BLaER1 treated with 17β-estradiol and CSF1 and Interleukin-3, amounts not matched to agents 10 nM and 100 nM (cell line): Measurements from ENCODE around the gene ADAM30.

Experiments used
- H3K27ac ChIP-seq, 11 experiments: shearing (Covaris generic); formaldehyde crosslinking; 2 replicates each; pipeline ENCODE4 v1.8.1; 2022
- H3K27me3 ChIP-seq, 11 experiments: shearing (Covaris generic); formaldehyde crosslinking; 2 replicates each; pipeline ENCODE4 v1.8.1; 2022
- H3K36me3 ChIP-seq, 11 experiments: shearing (Covaris generic); formaldehyde crosslinking; 2 replicates each; pipeline ENCODE4 v1.8.1; 2022
- H3K4me1 ChIP-seq, 10 experiments: shearing (Covaris generic); formaldehyde crosslinking; 2 replicates each; pipeline ENCODE4 v1.8.1; 2022
- H3K4me2 ChIP-seq, 11 experiments: shearing (Covaris generic); formaldehyde crosslinking; 2 replicates each; pipeline ENCODE4 v1.8.1; 2022
- H3K4me3 ChIP-seq, 10 experiments: shearing (Covaris generic); formaldehyde crosslinking; 2 replicates each; pipeline ENCODE4 v1.8.1; 2022
- H3K9ac ChIP-seq, 11 experiments: shearing (Covaris generic); formaldehyde crosslinking; 2 replicates each; pipeline ENCODE4 v1.8.1; 2022
- H3K9me3 ChIP-seq, 11 experiments: shearing (Covaris generic); formaldehyde crosslinking; replicated peaks in 1 of 11; 2 replicates each; pipeline ENCODE4 v1.8.1; 2022
- H4K20me1 ChIP-seq, 11 experiments: shearing (Covaris generic); formaldehyde crosslinking; 2 replicates each; pipeline ENCODE4 v1.8.1; 2022
- Cebpa-rat ChIP-seq, 11 experiments: shearing (Covaris generic); IDR thresholded peaks; 2 replicates each; pipeline ENCODE4 v1.8.1; 2022

The ADAM30 gene

GRCh38 chr1:119896303-119896702 lies at the start of gene ADAM30:
TSS of gene ADAM30 (minus strand) at chr1:119896515. CDS start at chr1:119896336, 179 bp downstream.
- Histone ChIP-seq H4K20me1 (no peaks in the 10 kb centered on the region), H3K9me3 (no peaks in the 10 kb centered on the region), H3K4me3 (no peak within 1 kb of the TSS), H3K27ac (no peak within 1 kb of the TSS), H3K9ac (no peak within 1 kb of the TSS), H3K4me1 (no peaks in the 10 kb centered on the region), H3K4me2 (no peak within 1 kb of the TSS), H3K36me3 (no peaks in the 10 kb centered on the region), H3K27me3 (no peaks in the 10 kb centered on the region)
- TF ChIP-seq Cebpa-rat (IDR thresholded peaks at IDR 0.05): no peak

DNA sequence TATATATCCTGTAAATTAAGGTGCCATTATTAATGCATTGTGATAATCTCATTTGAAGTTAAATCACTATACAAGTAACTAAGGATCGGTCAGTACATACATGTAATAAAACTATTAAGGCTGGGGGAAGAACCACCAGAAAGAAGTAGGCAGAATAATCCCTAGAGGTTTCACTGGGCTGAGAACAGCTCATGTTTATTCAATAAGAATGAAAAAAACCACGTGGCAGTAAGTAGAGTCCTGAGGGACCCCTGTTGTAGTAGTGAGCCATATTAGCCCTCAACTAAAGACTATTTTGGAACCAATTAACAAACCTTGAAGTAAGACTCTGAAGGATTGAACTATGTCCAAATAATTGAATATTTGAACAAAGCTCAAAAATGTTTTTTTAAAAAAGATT lies 46.9 kb upstream of the ADAM30 start:
- Histone ChIP-seq H3K4me2 (no peak overlapping the region), H3K4me3 (no peak overlapping the region), H3K27me3 (no peaks in the 10 kb centered on the region), H3K36me3 (peaks cover 37 to 99% (median 62%) of the 10 kb centered on the region in 11 experiments), H3K4me1 (peaks cover 0 to 6% (median 0%) of the 10 kb centered on the region in 10 experiments; a peak in 1 of 20 replicates), H3K27ac (no peak overlapping the region), H3K9me3 (peaks cover 0 to 6% (median 0%) of the 10 kb centered on the region in 11 experiments; a peak in 3 of 22 replicates), H4K20me1 (peaks cover 0 to 89% (median 0%) of the 10 kb centered on the region in 11 experiments; a peak in 7 of 22 replicates), H3K9ac (no peak overlapping the region)
- no peak for TF ChIP-seq Cebpa-rat (IDR thresholded peaks at IDR 0.05)

- H3K4me1 ChIP-seq: peaks cover 0 to 6% (median 0%) of the 10 kb centered on the region in 10 experiments; a peak in 1 of 20 replicates
- H4K20me1 ChIP-seq: peaks cover 0 to 77% (median 0%) of the 10 kb centered on the region in 11 experiments; a peak in 4 of 22 replicates
- H3K4me3 ChIP-seq: no peak overlapping the region
- H3K27me3 ChIP-seq: no peaks in the 10 kb centered on the region
- H3K9ac ChIP-seq: no peak overlapping the region
- peaks cover 0 to 6% (median 0%) of the 10 kb centered on the region in 11 experiments; a peak in 3 of 22 replicates for H3K9me3 ChIP-seq
- H3K27ac ChIP-seq: no peak overlapping the region
- no peak overlapping the region for H3K4me2 ChIP-seq
- H3K36me3 ChIP-seq: peaks cover 50 to 99% (median 69%) of the 10 kb centered on the region in 11 experiments
- no peak for TF ChIP-seq Cebpa-rat (IDR thresholded peaks at IDR 0.05)
These were observed 45.1 kb upstream of the ADAM30 start for GRCh38 chr1:119941392-119941791.

GRCh38 chr1:119940697-119941096 lies 44.4 kb upstream of the ADAM30 start:
- Histone ChIP-seq H3K27ac (no peak overlapping the region), H3K4me3 (no peak overlapping the region), H3K9ac (no peak overlapping the region), H3K4me1 (peaks cover 0 to 6% (median 0%) of the 10 kb centered on the region in 10 experiments; a peak in 1 of 20 replicates), H3K4me2 (no peak overlapping the region), H3K36me3 (peaks cover 57 to 99% (median 76%) of the 10 kb centered on the region in 11 experiments), H3K27me3 (no peaks in the 10 kb centered on the region), H3K9me3 (peaks cover 0 to 6% (median 0%) of the 10 kb centered on the region in 11 experiments; a peak in 3 of 22 replicates), H4K20me1 (peaks cover 0 to 73% (median 0%) of the 10 kb centered on the region in 11 experiments; a peak in 5 of 22 replicates)
- no peak for TF ChIP-seq Cebpa-rat (IDR thresholded peaks at IDR 0.05)

GRCh38 chr1:119937198-119937597 lies 40.9 kb upstream of the ADAM30 start:
- Histone ChIP-seq H3K4me3 (no peak overlapping the region), H3K36me3 (peaks cover 85 to 100% (median 99%) of the 10 kb centered on the region in 11 experiments), H4K20me1 (peaks cover 0 to 57% (median 0%) of the 10 kb centered on the region in 11 experiments; a peak in 5 of 22 replicates), H3K27me3 (no peaks in the 10 kb centered on the region), H3K27ac (no peak overlapping the region), H3K4me1 (no peaks in the 10 kb centered on the region), H3K9ac (no peak overlapping the region), H3K9me3 (peaks cover 8 to 30% (median 13%) of the 10 kb centered on the region in 11 experiments; a peak in 18 of 22 replicates), H3K4me2 (no peak overlapping the region)
- TF ChIP-seq Cebpa-rat (IDR thresholded peaks at IDR 0.05): no peak

DNA sequence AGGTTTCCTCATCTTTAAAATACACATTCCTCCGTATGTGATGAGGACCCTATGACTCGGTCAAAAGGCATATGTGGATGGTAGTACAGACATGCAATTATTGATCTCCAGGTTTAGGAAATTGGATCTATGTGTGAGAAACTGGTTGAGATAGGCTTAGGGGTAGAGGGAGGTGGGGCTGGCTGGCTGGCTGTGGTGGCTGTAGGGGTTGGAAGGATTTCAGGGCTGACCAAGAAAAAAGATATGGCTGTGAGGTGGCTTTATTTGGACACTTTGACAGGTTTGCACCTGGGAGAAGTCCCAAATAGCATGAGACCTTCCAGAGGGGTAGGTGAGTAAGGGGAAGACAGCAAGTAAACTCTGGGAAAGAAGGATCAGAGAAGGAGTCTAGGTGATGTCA lies 39.6 kb upstream of the ADAM30 start:
- Histone ChIP-seq H3K36me3 (peaks cover 79 to 95% (median 88%) of the 10 kb centered on the region in 11 experiments), H3K27ac (no peak overlapping the region), H4K20me1 (peaks cover 0 to 52% (median 0%) of the 10 kb centered on the region in 11 experiments; a peak in 4 of 22 replicates), H3K27me3 (no peaks in the 10 kb centered on the region), H3K4me1 (no peaks in the 10 kb centered on the region), H3K9me3 (peaks cover 8 to 30% (median 13%) of the 10 kb centered on the region in 11 experiments; a peak in 18 of 22 replicates), H3K4me3 (no peak overlapping the region), H3K4me2 (no peak overlapping the region), H3K9ac (no peak overlapping the region)
- TF ChIP-seq Cebpa-rat (IDR thresholded peaks at IDR 0.05): no peak

GRCh38 chr1:119935373-119935772 lies 39.1 kb upstream of the ADAM30 start:
- H3K36me3 ChIP-seq: peaks cover 75 to 95% (median 87%) of the 10 kb centered on the region in 11 experiments
- H3K27me3 ChIP-seq: no peaks in the 10 kb centered on the region
- no peak overlapping the region for H3K4me2 ChIP-seq
- peaks cover 0 to 54% (median 0%) of the 10 kb centered on the region in 11 experiments; a peak in 4 of 22 replicates for H4K20me1 ChIP-seq
- H3K27ac ChIP-seq: no peak overlapping the region
- H3K4me1 ChIP-seq: no peaks in the 10 kb centered on the region
- TF ChIP-seq Cebpa-rat (IDR thresholded peaks at IDR 0.05): no peak
- no peak overlapping the region for H3K9ac ChIP-seq
- no peak overlapping the region for H3K4me3 ChIP-seq
- peaks cover 8 to 30% (median 13%) of the 10 kb centered on the region in 11 experiments; a peak in 18 of 22 replicates for H3K9me3 ChIP-seq

DNA sequence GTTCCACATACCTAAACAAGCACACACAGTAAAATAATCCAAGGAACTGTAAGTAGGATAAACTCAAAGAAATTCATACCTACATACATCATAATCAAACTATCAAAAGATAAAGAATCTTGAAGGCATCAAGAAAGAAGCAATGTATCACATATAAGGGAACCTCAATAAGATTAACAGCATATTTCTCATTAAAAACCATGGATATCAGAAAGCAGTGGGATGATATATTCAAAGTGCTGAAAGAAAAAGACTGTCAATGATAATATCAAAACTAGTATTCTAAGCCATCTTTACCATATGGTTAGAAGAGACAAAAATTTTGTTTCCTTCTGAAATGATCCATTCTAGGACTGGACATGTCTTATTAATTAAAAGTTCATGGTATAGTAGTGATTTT lies 37.1 kb upstream of the ADAM30 start:
- H4K20me1 ChIP-seq: peaks cover 0 to 57% (median 0%) of the 10 kb centered on the region in 11 experiments; a peak in 4 of 22 replicates
- no peaks in the 10 kb centered on the region for H3K4me1 ChIP-seq
- peaks cover 8 to 30% (median 13%) of the 10 kb centered on the region in 11 experiments; a peak in 18 of 22 replicates for H3K9me3 ChIP-seq
- TF ChIP-seq Cebpa-rat (IDR thresholded peaks at IDR 0.05): no peak
- H3K36me3 ChIP-seq: peaks cover 72 to 95% (median 87%) of the 10 kb centered on the region in 11 experiments
- H3K27ac ChIP-seq: no peak overlapping the region
- no peak overlapping the region for H3K4me2 ChIP-seq
- no peak overlapping the region for H3K9ac ChIP-seq
- no peaks in the 10 kb centered on the region for H3K27me3 ChIP-seq
- no peak overlapping the region for H3K4me3 ChIP-seq

GRCh38 chr1:119929643-119930315 lies 33.5 kb upstream of the ADAM30 start:
- Histone ChIP-seq H4K20me1 (peaks cover 0 to 71% (median 0%) of the 10 kb centered on the region in 11 experiments; a peak in 3 of 22 replicates), H3K36me3 (peaks cover 72 to 95% (median 87%) of the 10 kb centered on the region in 11 experiments), H3K4me3 (no peak overlapping the region), H3K9me3 (peaks cover 8 to 22% (median 13%) of the 10 kb centered on the region in 11 experiments; a peak in 18 of 22 replicates), H3K4me1 (no peaks in the 10 kb centered on the region), H3K9ac (no peak overlapping the region), H3K27ac (no peak overlapping the region), H3K27me3 (no peaks in the 10 kb centered on the region), H3K4me2 (no peak overlapping the region)
- TF ChIP-seq Cebpa-rat (IDR thresholded peaks at IDR 0.05): no peak
